ENCODE data around the gene GOLGA2.

Gene GOLGA2

DNA sequence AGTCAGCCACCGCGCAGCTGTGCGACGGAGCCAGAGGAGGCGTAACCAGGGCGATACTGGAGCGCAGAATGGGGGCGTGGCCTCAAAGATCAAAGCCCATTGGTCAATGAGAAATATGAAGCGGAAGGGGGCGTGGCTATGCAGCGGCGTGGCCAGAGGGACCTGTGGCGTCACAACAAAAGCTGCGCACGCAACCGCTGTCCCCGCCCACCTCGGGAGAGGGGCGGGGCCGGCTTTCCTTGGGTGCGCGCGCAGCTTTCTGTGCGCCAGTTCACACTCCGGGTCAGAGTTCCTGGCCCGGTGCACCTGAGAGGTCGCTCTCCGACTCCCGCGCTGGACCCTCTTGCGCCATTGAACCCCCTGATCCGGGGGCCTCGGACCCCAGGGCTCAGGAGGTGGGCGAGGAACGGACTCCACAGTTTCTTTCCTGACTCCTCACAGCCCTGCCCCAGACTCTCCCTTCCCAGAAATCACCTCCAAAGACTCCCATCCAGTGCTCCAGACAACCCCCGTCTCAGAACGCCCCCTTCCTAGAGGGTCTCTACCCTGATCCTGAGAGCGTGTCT, 284 bp upstream of the GOLGA2 start, which contains the start of gene SWI5:
SWI5 (plus strand) TSS at position 269 of the 566 bp plus-strand sequence.
- DNase-seq: peak; percentile 99 to 100 (median 100)
- Histone ChIP-seq H3K9me3 (ENCODE audit: control insufficient read depth, low read length) (no peaks in the 10 kb centered on the region), H3K4me1 (ENCODE audit: control insufficient read depth, insufficient read depth, low read length, poor library complexity, severe bottlenecking) (peaks cover 17% of the 10 kb centered on the region), H3K4me3 (ENCODE audit: insufficient read depth, low read depth, low read length, poor library complexity, severe bottlenecking) (peak within 1 kb of the TSS; percentile 90), H3K36me3 (ENCODE audit: control insufficient read depth, insufficient read depth, low read length) (no peaks in the 10 kb centered on the region), H3K27me3 (replicated peaks; ENCODE audit: control insufficient read depth, insufficient read depth, low read length, poor library complexity, severe bottlenecking) (no peaks in the 10 kb centered on the region), H3K27ac (ENCODE audit: insufficient read depth, low read length, poor library complexity, severe bottlenecking) (peak within 1 kb of the TSS; percentile 83)

DNA sequence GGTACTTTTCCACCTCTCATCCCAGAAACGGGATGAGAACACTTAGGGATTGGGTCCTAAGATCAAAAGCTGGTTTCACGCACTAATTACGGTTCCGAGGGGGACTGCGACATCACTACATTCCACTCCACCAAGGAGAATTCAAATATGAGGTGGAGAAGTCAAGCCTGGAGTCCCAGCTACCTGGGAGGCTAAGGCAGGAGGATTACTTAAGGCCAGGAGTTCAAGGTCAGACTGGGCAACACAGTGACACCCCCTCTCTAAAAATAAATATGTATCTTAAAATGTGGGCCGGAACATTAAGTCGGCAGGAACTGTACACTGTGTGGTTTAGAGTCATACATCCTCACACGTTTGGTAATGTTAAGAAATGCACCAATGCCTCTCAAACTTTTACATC, 1.6 kb downstream of the GOLGA2 start:
- H3K27me3 ChIP-seq (replicated peaks; ENCODE audit: control insufficient read depth, insufficient read depth, low read length, poor library complexity, severe bottlenecking): no peaks in the 10 kb centered on the region
- no peak overlapping the region for H3K27ac ChIP-seq (ENCODE audit: insufficient read depth, low read length, poor library complexity, severe bottlenecking)
- no peak overlapping the region for H3K4me3 ChIP-seq (ENCODE audit: insufficient read depth, low read depth, low read length, poor library complexity, severe bottlenecking)
- no peaks in the 10 kb centered on the region for H3K9me3 ChIP-seq (ENCODE audit: control insufficient read depth, low read length)
- peaks cover 17% of the 10 kb centered on the region for H3K4me1 ChIP-seq (ENCODE audit: control insufficient read depth, insufficient read depth, low read length, poor library complexity, severe bottlenecking)
- DNase-seq: no peak
- H3K36me3 ChIP-seq (ENCODE audit: control insufficient read depth, insufficient read depth, low read length): no peaks in the 10 kb centered on the region

DNA sequence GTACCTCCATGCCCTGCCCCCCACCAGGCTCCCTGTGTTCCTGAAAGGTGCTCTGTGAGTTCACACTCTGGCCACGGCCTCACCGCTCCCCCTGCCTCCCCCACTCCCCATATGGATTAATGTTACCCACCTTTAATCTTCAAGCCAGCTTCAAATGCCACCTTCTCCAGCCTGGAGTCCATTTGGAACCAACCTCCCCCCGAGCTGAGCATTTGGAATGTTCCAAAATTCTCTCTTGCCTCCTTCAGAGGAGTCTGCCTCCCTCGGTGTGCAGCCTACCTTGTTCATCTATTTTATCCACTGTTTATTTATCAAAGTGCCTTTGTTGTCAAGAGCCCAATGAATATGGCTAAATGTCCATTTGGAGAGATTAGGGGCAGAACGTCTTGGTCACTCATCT, 4.3 kb downstream of the GOLGA2 start:
- Histone ChIP-seq H3K4me3 (ENCODE audit: insufficient read depth, low read depth, low read length, poor library complexity, severe bottlenecking) (no peak overlapping the region), H3K9me3 (ENCODE audit: control insufficient read depth, low read length) (no peaks in the 10 kb centered on the region), H3K27ac (ENCODE audit: insufficient read depth, low read length, poor library complexity, severe bottlenecking) (no peak overlapping the region), H3K4me1 (ENCODE audit: control insufficient read depth, insufficient read depth, low read length, poor library complexity, severe bottlenecking) (peaks cover 11% of the 10 kb centered on the region), H3K27me3 (replicated peaks; ENCODE audit: control insufficient read depth, insufficient read depth, low read length, poor library complexity, severe bottlenecking) (no peaks in the 10 kb centered on the region), H3K36me3 (ENCODE audit: control insufficient read depth, insufficient read depth, low read length) (peaks cover 13% of the 10 kb centered on the region)
- DNase-seq: no peak

DNA sequence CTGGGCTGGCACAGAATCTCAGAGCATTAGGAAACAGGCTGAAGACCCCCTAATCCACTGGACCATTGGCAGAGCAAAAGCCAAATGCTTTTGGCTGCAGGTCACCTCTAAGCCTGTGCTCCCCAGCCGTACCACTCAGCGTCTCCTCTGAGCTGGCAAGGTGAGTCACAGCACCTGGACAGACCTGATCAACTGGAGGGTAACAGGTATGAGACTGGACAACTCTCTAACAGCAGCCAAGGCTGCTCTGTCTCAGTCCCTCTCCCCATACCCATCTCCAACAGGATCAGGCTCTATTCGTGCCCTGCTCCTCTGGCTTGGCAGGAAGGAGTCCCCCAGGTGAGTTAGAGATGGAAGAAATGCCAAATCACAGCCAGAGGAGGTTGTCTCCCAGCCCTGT, 4.7 kb downstream of the GOLGA2 start:
- DNase-seq: no peak
- Histone ChIP-seq H3K4me1 (ENCODE audit: control insufficient read depth, insufficient read depth, low read length, poor library complexity, severe bottlenecking) (peaks cover 7% of the 10 kb centered on the region), H3K36me3 (ENCODE audit: control insufficient read depth, insufficient read depth, low read length) (peaks cover 13% of the 10 kb centered on the region), H3K4me3 (ENCODE audit: insufficient read depth, low read depth, low read length, poor library complexity, severe bottlenecking) (no peak overlapping the region), H3K27ac (ENCODE audit: insufficient read depth, low read length, poor library complexity, severe bottlenecking) (no peak overlapping the region), H3K9me3 (ENCODE audit: control insufficient read depth, low read length) (no peaks in the 10 kb centered on the region), H3K27me3 (replicated peaks; ENCODE audit: control insufficient read depth, insufficient read depth, low read length, poor library complexity, severe bottlenecking) (no peaks in the 10 kb centered on the region)

DNA sequence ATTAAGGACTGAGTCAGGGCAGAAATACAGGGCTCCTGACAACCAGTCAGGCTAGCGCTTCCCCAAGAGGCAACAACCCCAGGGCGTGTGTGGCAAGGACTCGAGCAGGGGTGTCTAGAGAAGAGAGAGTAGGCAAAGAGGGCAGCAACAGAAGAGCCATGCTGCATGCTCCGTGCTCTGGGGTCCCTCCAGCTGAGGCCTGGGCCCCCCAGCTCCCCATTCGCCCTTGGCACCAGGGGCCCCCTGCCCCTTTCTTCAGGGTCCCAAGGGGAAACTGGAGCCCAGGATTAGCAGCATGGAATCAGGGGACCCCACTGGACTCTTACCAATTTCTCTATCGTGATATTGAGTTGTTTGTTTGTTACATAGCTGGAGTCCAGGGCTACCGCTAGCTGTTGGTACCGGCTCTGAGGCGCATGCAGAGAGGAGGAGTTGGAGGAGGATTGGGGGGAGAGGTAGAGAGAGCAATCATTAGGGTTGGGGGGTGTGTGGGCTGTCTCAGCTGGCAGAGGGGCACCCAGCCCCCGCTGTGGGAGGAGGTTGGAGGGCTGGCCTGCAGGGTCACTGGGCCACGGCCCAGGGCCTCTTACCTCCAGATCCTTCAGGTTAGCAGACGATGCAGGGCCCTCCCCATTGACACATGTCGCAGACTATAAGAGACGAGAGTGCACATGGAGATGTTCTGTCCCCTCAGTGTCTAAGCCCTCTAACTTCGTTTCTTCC, 8.8 kb downstream of the GOLGA2 start:
- no peaks in the 10 kb centered on the region for H3K27me3 ChIP-seq (replicated peaks; ENCODE audit: control insufficient read depth, insufficient read depth, low read length, poor library complexity, severe bottlenecking)
- H3K4me3 ChIP-seq (ENCODE audit: insufficient read depth, low read depth, low read length, poor library complexity, severe bottlenecking): no peak overlapping the region
- no peaks in the 10 kb centered on the region for H3K9me3 ChIP-seq (ENCODE audit: control insufficient read depth, low read length)
- no peak overlapping the region for H3K27ac ChIP-seq (ENCODE audit: insufficient read depth, low read length, poor library complexity, severe bottlenecking)
- H3K4me1 ChIP-seq (ENCODE audit: control insufficient read depth, insufficient read depth, low read length, poor library complexity, severe bottlenecking): no peaks in the 10 kb centered on the region
- H3K36me3 ChIP-seq (ENCODE audit: control insufficient read depth, insufficient read depth, low read length): peaks cover 26% of the 10 kb centered on the region
- DNase-seq: no peak

DNA sequence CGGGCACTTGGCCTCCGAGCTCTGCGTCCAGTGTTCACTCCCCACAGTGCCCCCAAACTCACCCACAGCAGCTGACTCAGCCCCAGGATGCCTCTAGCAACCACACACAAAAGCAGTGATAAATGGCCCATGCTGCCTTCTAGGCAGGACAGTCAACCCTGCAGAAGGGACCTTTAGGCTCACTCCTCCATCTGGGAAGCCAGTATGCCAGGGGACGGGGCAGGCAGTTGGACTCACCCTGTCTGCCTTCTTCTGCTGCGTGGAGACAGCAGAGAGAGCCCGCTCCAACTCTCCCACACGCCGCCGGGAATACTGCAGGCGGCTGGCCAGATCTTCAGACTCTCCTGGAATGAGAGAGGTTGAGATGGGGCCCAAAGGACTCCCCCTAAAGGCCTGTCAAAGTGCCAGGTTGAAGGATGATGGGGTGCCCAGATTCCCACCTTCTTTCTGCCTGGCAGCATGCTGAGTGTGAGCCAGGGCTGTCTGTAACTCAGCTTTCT, 10.4 kb downstream of the GOLGA2 start:
- H3K36me3 ChIP-seq (ENCODE audit: control insufficient read depth, insufficient read depth, low read length): peaks cover 42% of the 10 kb centered on the region
- DNase-seq: no peak

DNA sequence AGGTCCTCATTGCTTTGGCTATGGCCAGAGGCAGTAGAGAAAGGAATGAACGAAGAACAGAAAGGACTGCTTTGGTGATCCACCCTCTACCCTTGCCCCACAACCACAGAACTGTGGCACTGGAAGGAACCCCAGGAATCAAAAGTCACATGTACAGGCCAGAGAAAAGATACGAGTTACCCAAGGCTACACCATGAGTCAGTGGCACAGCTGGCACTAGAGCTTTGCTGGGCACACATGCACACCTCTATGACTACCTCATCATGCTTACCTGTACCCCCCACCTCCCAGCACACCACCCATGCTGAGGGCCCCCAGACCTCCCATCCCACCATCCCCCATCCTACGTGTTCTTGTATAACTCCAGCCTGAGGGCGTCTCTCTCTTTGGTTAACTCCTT, 13.1 kb downstream of the GOLGA2 start:
- Histone ChIP-seq H3K27me3 (replicated peaks; ENCODE audit: control insufficient read depth, insufficient read depth, low read length, poor library complexity, severe bottlenecking) (no peaks in the 10 kb centered on the region), H3K4me3 (ENCODE audit: insufficient read depth, low read depth, low read length, poor library complexity, severe bottlenecking) (no peak overlapping the region), H3K36me3 (ENCODE audit: control insufficient read depth, insufficient read depth, low read length) (peaks cover 60% of the 10 kb centered on the region), H3K9me3 (ENCODE audit: control insufficient read depth, low read length) (no peaks in the 10 kb centered on the region), H3K4me1 (ENCODE audit: control insufficient read depth, insufficient read depth, low read length, poor library complexity, severe bottlenecking) (no peaks in the 10 kb centered on the region), H3K27ac (ENCODE audit: insufficient read depth, low read length, poor library complexity, severe bottlenecking) (no peak overlapping the region)
- no peak for DNase-seq

More for the DNA sequence above, 10.4 kb downstream of the GOLGA2 start:
- no peak overlapping the region for H3K4me3 ChIP-seq (ENCODE audit: insufficient read depth, low read depth, low read length, poor library complexity, severe bottlenecking)
- no peak overlapping the region for H3K27ac ChIP-seq (ENCODE audit: insufficient read depth, low read length, poor library complexity, severe bottlenecking)
- no peaks in the 10 kb centered on the region for H3K27me3 ChIP-seq (replicated peaks; ENCODE audit: control insufficient read depth, insufficient read depth, low read length, poor library complexity, severe bottlenecking)
- H3K4me1 ChIP-seq (ENCODE audit: control insufficient read depth, insufficient read depth, low read length, poor library complexity, severe bottlenecking): no peaks in the 10 kb centered on the region
- H3K9me3 ChIP-seq (ENCODE audit: control insufficient read depth, low read length): no peaks in the 10 kb centered on the region

DNA sequence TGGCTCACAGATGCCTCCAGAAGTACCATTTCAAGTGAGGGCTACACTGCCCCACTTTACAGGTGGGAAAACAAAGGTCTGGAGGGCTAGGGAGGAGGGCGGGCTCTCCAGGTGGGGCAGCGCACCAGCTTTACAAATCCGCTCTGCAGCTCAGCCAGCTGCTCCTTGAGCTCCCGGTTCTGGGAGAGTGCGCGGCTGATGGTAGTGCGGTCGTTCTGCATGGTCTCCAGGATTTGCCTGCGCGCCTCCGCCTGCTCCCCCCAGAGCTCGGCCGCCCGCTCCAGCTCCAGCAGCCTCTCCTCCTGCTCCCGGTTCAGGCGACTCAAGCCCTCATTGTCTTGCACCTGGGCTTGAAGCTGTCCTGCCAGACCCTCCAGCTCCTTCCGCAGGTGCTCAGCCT, 15.5 kb downstream of the GOLGA2 start:
- H3K4me1 ChIP-seq (ENCODE audit: control insufficient read depth, insufficient read depth, low read length, poor library complexity, severe bottlenecking): no peaks in the 10 kb centered on the region
- DNase-seq: no peak
- no peaks in the 10 kb centered on the region for H3K9me3 ChIP-seq (ENCODE audit: control insufficient read depth, low read length)
- peaks cover 53% of the 10 kb centered on the region for H3K36me3 ChIP-seq (ENCODE audit: control insufficient read depth, insufficient read depth, low read length)
- no peaks in the 10 kb centered on the region for H3K27me3 ChIP-seq (replicated peaks; ENCODE audit: control insufficient read depth, insufficient read depth, low read length, poor library complexity, severe bottlenecking)
- no peak overlapping the region for H3K4me3 ChIP-seq (ENCODE audit: insufficient read depth, low read depth, low read length, poor library complexity, severe bottlenecking)
- H3K27ac ChIP-seq (ENCODE audit: insufficient read depth, low read length, poor library complexity, severe bottlenecking): no peak overlapping the region

DNA sequence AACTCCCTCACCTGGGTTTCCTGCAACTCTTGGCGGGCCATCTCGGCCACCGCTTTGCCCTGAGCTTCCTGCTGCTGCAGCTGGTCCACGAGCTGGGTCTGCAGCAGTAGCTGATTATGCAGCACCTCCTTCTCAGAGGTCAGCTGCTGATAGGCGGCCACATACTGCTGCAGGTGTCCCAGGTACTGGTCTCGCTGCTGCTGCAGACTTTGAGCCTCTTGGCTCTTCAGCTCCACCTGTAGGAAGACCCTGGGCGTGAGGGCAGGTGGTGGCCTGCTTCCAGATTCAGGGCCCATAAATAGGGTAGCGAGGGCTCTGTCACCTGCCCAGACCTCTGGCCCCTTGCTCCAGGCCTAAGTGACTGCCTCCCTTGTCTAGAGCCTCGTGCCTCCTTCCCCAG, 16.7 kb downstream of the GOLGA2 start:
- peaks cover 53% of the 10 kb centered on the region for H3K36me3 ChIP-seq (ENCODE audit: control insufficient read depth, insufficient read depth, low read length)

DNA sequence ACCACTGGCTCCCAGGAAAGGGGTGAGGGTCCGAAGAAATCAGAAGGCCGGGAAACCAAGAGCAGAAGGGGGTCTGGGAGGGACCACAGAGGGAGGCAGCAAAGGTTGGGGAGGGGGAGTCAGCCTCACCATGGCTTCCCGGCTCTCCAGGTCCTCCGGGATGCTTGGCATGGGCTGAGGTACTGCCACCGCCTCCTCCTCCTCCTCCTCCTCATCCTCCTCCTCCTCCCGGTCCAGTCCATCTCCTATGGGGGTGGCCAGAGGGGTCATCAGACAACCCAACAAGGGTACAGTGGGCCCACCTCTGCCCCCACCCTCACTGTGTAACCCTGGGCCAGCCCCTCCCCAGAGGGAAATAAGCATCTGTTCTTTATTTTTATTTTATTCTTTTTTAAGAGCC, 17.5 kb downstream of the GOLGA2 start:
- Histone ChIP-seq H3K36me3 (ENCODE audit: control insufficient read depth, insufficient read depth, low read length) (peaks cover 53% of the 10 kb centered on the region), H3K4me1 (ENCODE audit: control insufficient read depth, insufficient read depth, low read length, poor library complexity, severe bottlenecking) (no peaks in the 10 kb centered on the region), H3K27ac (ENCODE audit: insufficient read depth, low read length, poor library complexity, severe bottlenecking) (no peak overlapping the region), H3K27me3 (replicated peaks; ENCODE audit: control insufficient read depth, insufficient read depth, low read length, poor library complexity, severe bottlenecking) (no peaks in the 10 kb centered on the region), H3K4me3 (ENCODE audit: insufficient read depth, low read depth, low read length, poor library complexity, severe bottlenecking) (no peak overlapping the region), H3K9me3 (ENCODE audit: control insufficient read depth, low read length) (no peaks in the 10 kb centered on the region)
- no peak for DNase-seq

More for the DNA sequence above, 16.7 kb downstream of the GOLGA2 start:
- Histone ChIP-seq H3K27ac (ENCODE audit: insufficient read depth, low read length, poor library complexity, severe bottlenecking) (no peak overlapping the region), H3K9me3 (ENCODE audit: control insufficient read depth, low read length) (no peaks in the 10 kb centered on the region), H3K4me1 (ENCODE audit: control insufficient read depth, insufficient read depth, low read length, poor library complexity, severe bottlenecking) (no peaks in the 10 kb centered on the region), H3K4me3 (ENCODE audit: insufficient read depth, low read depth, low read length, poor library complexity, severe bottlenecking) (no peak overlapping the region), H3K27me3 (replicated peaks; ENCODE audit: control insufficient read depth, insufficient read depth, low read length, poor library complexity, severe bottlenecking) (no peaks in the 10 kb centered on the region)
- no peak for DNase-seq
